Globus pallidus (tissue), 1 donor: ENCODE measurements around the gene RPL35.
"Not testable (repeated sequence)": the region's sequence is repeated elsewhere in the genome, so short reads cannot be mapped to it uniquely, and the experiment has no call there.

Experiments
- DNase-seq: peaks from one replicate; pipeline ENCODE4 v3.0.0-alpha.2; 2015; ENCODE audit warnings: low spot score

Gene RPL35

DNA sequence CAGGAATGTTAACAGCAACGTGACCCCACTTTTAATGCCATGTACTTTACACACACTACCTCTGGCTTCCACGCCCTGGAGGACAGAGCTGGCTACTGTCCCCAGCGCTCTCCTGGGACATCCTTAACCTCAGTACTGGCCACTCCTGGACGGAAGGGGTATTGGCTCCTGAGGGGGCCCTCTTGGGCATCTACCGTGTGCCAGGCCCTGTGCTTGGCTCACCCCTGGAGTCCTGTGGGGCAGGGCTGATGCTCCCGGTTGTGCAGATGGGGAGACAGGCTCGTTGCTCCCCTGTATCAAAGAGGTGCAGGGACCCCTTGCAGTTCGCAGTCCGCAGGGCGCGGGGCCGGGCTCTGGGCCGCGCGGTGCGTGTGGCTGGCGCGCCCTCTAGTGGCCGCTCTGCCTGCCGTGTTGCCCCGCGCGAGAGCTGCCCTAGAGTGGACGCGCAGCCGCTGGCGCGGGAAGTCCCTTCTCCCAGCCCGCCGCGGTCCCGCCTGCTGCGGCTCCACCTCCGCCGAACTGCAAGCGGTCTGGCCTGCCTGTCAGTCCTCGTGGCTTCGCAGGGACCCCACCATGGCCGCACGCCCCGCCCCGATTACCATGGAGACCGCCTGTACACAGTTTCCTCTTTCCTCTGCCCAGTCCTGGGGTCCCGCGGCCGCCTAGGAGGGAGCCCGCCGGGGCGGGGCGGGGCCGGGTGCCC lies 8.8 kb downstream of the RPL35 start, which contains the start of gene WDR38:
WDR38 (plus strand) TSS at position 632 of the 703 bp plus-strand sequence. CDS start 72 bp downstream, outside the sequence.
- DNase-seq: peak; percentile 58

DNA sequence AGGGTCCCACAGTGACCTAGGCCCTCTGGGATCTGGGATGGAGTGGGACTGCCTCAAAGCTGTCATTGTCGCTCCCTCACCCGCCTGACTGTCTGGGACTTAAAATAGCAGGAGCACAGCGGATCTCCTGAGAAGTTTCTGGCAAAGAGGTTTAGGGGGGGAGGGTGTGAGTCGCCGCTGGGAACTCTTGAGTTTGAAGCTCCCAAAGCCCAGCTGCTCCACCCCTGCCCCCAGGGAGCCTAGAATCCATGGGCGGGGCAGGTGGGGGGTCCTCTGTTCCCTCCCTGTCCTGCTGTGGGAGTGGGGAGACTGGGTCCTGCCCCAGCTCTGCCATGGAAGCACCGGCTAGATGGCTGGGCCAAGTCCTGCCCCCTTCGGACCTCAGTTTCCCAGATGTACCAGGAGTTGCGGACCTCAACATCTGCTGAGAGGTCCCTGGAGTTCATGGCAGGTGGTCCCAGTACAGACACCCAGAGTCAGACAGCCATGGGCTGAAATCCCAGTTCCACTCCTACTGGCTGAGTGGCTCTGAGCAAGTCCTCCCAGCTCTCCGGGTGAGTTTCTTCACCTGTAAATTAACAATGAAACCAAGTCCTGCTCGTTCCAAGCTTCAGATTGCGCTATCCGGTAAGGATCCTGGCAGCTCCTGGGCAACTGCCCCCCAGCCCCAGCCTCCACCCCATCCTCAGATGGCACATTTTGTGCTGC lies 9.5 kb downstream of the RPL35 start:
- DNase-seq: no peak

DNA sequence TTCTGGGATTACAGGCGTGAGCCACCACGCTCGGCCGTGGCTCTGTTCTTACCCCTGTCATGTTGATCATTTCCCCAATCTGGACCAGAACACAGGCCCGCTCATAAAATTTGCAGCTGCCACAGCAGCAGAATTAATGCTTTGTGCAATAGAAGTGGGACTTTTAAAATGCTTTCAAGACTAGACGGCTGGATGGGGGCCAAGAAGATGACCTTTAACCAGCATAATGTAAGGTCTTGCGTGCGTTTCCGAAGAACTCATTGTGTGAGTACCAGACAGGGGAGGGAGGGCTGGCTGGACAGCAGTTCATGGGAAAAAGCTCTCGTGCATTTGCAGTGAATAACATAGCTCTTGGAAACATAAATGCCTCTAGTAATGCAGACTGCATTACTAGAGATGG lies 12.0 kb downstream of the RPL35 start:
- no peak for DNase-seq

DNA sequence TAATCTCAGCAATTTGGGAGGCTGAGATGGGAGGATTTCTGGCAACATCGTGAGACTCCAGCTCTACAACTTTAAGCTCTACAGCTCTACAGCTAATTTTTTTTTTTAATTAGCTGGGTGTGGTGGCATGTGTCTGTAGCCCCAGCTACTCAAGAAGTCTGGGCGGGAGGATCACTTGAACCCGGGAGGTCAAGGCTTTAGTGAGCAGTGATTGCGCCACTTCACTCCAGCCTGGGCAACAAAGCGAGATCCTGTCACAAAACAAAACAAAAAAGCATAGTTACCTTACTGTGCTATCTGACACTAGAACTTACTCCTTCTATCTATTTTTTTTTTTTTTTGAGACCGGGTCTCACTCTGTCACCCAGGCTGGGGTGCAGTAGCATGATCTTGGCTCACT lies 14.8 kb downstream of the RPL35 start:
- no peak for DNase-seq

DNA sequence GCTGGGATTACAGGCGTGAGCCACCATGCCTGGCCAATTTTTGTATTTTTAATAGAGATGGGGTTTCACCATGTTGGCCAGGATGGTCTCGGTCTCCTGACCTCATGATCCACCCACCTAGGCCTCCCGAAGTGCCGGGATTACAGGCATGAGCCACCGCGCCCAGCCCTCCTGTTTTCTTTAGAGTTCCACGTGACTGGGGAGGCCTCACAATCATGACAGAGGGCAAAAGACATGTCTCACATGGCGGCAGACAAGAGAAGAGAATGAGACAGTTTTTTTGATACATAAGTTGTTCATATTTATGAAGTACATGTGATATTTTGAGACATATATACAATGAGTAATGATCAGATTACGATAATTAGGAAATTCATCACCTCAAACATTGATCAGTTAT lies 15.3 kb downstream of the RPL35 start:
- not testable (repeated sequence) for DNase-seq

DNA sequence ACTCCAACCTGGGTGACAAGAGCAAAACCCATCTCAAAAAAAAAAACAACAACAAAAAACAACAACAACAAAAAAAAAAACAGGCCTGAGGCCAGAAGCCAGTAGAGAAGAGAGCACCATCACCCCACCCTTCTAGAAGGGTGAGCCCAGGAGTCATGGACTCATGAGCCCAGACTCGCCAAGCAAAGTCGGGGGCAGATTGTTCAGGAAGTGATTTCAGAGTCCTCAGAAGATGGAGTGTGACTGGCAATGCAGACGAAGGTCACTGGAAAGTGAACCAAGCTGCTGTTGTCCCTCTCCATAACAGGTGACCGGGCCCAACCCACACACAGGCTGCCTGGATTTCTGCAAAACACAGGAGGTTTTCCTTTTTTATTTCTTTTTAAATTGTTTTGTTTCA lies 17.5 kb downstream of the RPL35 start:
- DNase-seq: no peak

DNA sequence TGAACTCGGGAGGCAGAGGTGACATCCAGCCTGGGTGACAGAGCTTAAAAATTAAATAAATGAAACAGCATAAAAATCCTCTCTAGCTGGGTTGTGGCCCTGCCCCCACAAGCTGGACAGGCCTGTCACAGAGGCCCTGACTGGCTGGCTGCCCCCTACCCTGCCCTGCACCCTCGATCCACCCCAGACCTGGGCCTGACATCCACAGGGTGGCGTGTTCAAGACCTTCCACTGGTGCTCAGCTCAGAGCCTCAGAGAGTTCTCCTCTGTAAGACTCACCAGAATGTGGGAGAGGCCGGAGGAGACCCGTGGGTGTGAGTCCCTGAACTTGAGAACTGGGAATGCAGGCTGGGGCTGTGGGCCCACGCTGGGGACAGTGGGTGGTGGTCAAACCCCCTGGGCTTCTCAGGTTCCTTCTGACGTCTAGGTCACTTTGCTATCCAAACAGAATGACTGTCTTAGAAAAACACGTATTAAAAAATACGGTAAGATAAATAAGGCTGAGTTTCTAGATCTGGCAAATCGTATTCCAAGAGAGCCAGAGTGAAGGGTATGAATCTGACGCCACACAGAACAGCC lies 18.2 kb downstream of the RPL35 start:
- DNase-seq: no peak

DNA sequence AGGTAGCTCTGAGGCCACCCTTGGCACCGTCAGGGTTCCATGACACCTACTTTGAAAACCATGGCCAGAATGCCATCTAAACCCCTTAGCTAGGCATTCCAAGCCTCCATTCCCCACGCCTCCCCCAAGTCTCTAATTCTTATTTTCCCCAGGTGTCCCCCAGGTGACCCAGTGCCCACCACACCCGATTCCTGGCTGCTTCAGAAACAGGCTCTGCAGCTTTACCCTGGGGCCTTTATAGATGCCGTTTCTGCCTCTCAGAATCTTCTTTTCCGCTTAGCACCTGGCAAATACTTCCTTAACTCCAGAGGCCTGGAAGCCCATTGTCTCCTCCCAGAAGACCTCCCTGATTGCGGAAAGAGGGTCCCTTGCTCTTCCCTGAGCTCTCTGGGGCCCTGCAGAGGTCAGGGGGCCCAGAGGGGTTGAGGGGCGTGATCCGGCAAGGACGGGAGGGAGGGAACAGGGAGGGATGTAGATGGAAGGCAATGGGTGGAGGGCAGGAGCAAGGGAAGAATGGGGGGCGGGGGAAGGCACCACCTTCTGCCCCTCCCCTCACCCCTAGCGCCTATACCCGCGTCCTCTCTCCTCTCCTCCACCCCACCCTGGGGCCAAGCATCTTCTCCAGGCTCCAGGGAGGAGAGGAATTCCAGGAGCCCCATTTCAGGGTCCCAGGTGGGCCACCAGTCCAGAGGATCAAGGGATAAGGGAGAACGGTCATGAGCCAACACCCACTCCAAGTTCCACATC lies 20.5 kb downstream of the RPL35 start:
- no peak for DNase-seq

DNA sequence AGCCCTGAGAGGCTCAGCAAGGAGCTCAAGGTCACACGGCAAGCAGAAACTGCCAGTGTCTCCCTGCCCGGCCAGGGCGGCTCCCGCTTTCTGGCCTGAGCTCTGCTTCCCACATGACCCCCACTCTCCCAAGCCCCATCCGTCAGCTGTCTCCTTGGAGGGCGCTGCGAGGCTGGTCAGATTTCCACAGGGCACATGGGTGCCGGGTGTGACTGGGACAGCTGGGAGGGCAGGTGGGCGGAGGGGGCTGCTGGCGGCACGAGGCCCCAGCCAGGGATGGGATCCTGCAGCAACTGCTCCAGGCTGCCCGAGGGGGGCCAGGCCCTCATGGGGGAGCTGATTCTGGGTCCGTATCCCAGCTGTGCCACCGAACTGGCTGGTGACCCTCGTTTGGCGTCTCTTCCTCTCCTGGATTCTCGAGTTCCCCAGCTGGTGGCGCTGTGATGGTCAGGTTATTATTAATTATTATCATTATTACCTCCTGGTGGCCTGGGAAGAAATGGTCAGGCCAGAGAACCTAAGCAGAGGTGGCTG lies 21.4 kb downstream of the RPL35 start:
- DNase-seq: no peak

DNA sequence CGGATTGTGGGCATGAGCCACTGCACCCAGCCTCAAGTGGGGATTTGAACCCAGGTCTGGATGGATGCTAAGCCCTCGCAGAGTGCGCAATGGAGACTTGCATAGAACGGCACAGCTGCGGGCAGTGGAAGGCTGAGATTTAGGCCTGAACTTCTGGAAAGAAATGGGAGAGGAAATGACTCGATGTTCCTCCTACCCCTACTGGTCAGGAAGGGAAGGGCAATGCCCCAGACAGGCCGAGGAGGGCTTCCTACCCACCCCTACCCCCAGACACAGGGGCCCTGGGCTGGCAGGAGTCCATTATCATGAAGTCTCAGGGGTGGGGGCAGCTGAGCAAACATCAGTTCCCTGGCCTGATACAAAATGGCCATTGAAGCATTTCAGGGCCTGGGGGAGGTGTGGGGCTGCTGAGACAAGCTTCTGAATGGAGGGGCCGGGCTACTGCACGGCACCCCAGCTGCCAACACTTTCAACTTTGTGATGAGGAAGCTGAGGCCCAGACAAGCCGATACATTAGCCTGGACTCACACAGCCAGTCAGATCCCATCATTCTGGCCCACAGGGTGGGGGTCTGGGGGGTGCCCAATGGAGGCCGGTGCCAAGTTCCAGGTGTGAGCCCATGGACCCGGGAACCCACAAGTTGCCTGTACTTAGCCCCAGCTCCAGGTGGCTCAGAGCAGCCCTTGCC lies 22.0 kb downstream of the RPL35 start:
- no peak for DNase-seq

DNA sequence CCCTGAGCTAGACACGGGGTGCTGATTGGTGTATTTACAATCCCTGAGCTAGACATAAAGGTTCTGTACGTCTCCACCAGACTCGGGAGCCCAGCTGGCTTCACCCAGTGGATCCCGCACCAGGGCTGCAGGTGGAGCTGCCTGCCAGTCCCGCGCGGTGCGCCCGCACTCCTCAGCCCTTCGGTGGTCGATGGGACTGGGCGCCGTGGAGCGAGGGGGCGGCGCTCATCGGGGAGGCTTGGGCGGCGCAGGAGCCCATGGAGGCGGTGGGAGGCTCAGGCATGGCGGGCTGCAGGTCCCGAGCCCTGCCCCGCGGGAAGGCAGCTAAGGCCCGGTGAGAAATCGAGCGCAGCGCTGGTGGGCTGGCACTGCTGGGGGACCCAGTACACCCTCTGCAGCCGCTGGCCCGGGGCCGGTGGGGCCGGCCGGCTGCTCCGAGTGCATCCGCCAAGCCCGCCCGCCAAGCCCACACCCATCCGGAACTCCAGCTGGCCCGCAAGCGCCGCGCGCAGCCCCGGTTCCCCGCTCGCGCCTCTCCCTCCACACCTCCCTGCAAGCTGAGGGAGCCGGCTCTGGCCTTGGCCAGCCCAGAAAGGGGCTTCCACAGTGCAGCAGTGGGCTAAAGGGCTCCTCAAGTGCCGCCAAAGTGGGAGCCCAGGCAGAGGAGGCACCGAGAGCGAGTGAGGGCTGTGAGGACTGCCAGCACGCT lies 23.0 kb downstream of the RPL35 start:
- not testable (repeated sequence) for DNase-seq

DNA sequence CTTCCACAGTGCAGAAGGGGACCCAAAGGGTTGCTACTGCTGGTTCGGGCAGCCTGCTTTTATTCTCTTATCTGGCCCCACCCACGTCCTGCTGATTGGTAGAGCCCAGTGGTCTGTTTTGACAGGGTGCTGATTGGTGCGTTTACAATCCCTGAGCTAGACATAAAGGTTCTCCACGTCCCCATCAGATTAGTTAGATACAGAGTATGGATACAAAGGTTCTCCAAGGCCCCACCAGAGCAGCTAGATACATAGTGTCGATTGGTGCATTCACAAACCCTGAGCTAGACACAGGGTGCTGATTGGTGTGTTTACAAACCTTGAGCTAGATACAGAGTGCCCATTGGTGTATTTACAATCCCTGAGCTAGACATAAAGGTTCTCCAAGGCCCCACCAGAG lies 23.6 kb downstream of the RPL35 start:
- DNase-seq: not testable (repeated sequence)

DNA sequence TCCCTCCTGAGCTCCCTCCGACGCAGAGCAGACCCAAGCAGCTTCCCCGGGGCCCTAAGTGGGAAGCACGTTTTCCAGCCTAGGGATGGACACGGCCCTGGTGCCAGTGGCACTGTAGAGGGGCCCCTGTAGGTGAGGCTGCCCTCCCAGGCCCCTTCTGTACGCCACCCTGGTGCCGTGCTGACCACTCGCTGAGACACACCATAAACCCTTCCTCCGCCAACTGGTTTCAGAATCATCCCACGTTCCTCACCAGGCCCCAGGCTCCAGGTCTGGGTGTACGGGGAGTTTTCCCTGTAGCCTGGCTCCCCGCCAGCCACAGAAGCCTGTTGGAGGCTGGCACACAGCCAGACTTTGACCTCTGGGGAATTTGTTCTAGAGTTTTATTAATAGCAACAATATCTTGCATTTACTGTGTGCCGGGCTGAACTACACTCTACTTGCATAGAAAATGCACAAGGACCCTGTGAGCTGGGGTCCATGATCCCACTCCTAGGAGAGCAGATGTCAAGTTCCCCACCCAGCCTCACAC lies 26.7 kb downstream of the RPL35 start:
- no peak for DNase-seq

DNA sequence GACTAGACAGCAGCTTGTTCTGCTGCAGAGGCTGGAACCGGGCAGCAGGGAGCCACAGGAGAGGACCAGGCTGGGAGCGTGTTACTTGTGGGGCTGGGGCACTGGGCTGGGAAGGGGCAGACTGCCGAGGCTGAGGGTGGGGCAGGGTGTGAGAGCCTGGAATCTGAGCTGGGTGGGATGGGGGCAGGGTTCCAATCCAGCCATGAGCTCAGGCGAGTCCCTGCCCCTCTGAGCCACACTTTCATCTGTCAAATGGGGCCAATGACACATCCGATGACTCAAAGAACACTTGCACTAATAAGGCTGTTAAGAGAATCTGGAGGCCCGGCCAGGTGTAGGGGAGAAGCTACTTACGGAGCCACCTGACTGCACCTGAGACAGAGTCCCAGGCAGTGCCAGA lies 27.2 kb downstream of the RPL35 start:
- DNase-seq: no peak

DNA sequence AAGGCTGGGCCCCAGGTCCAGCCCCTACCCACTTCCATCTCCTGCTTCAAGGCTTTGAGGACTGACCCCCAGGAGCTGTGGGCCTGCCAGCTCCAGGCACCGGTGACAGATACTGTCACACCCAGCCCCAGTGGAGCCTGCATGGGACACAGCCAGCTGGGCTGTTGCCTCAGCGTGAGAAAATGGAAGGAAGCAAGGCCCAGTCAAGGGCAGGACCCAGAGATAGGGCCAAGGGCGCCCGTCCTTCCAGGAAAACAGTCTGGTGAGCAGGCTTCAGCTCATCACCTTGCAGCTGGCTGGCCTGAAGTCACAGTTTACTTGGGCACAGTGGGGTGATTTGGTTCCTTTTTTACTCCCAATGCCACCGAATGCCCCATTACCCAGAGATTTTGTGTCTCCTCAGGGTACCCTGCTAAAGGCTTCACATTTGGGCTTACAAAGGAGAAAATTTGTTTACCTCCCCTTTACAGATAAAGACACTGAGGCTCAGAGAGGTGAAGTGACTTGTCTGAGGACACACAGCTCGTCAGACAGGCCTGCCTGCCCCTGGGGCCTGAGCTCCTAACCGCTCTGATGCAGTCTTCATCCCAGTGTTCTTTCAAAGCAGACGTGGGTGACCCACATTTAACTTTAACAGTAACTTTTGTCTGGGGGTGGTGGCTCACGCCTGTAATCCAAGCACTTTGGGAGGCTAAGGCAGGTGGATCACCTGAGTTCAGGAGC lies 30.0 kb downstream of the RPL35 start:
- DNase-seq: no peak

DNA sequence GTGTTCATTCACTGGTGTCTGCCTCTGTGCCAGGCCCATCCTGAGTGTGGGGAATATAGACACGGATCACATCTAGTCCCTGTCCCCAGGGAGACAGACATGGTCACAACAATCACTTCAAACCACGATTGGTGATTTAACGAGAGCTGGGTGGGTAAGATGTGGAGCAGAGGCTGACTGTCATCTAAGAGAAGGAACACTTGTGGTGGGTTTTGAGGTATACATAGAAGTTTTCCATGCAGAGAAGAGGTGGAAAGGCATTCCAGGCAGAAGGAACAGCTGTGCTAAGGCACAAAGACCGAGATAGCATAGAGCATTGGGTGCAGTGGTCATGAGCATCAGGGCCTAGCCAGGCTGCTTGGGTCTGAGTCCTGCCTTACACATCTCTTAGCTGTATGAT lies 31.2 kb downstream of the RPL35 start:
- DNase-seq: no peak

DNA sequence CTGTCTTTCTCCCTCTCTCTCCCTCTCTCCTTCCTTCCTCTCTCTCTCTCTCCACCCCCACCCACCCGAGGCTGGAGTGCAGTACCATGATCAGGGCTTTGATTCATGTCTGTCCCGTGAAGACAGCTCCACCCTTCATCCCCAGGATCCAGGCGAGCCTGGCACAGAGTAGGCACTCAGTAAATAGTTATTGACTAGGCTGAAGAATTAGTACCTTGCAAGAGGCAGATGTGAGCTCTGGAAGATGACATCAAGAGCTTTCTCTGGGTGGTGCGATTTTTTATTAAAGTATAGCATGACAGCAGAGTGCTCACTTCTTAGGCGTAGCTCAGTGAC lies 32.5 kb downstream of the RPL35 start:
- no peak for DNase-seq

DNA sequence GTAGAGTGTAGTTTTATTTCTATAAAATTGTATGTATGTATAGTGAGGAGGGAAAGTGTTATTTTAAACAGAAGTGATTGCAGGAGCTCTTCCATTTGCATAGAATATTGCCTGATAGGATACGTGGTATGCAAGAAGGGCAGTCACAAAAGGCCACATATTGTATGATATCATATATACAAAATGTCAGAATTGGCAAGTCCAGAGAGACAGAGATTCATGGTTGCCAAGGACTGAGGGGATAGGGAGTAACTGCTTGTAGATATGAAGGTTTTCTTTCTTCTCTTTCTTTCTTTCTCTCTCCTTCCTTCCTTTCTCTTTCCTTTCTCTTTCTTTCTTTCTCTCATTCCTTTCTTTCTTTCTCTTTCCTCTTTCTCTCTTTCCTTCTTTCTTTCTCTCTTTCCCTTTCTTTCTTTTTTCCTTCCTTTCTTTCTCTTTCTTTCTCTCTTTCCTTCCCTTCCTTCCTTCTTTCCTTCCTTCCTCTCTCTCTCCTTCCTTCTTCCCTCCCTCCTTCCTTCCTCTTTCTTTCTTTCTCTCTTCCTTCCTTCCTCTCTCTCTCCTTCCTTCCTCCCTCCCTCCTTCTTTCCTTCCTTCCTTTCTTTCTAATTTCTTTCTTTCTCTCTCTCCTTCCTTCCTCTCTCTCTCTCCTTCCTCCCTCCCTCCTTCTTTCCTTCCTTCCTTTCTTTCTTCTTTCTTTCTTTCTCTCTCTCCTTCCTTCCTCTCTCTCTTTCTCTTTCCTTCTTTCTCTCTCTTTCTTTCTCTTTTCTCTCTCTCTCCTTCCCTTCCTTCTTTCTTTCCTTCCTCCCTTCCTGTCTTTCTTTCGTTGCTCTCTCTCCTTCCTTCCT lies 33.0 kb downstream of the RPL35 start:
- no peak for DNase-seq
